Activated CD4-positive, alpha-beta memory T cell treated with anti-CD3 and anti-CD28 coated beads, Interleukin-2, amount 10 ng/mL, durations not matched to agents 7 days and 5 days (primary cell): Measurements from ENCODE around the gene VPS51. TPM values are rescaled to one million over a fixed set of nuclear protein-coding genes. Genes with fewer than 3 reads are reported as not detected.
A peak's percentile ranks its signal among the peaks of the same experiment; 100 is the strongest.

Experiments
- CTCF ChIA-PET: fragments of 350-600 bp; sonication (Branson Sonifier 250); formaldehyde crosslinking; loops from one replicate; lab custom pipeline; 2021; ENCODE audit warnings: antibody characterized with exemption, inconsistent platforms; lab: Charles Lee
- POLR2A ChIA-PET: fragments of 350-600 bp; sonication (Branson Sonifier 250); formaldehyde crosslinking; loops from one replicate; lab custom pipeline; 2021; ENCODE audit warnings: antibody characterized with exemption; lab: Charles Lee
- DNase-seq: peaks from one replicate; pipeline ENCODE4 v3.0.0-alpha.2; 2020
- H3K27ac Mint-ChIP-seq: one replicate; pipeline ENCODE4 v1.8.0; 2021; ENCODE audit warnings: mild to moderate bottlenecking, mixed read lengths
- H3K27me3 Mint-ChIP-seq: one replicate; pipeline ENCODE4 v1.8.0; 2021; ENCODE audit warnings: mixed read lengths
- H3K36me3 Mint-ChIP-seq: one replicate; pipeline ENCODE4 v1.8.0; 2021; ENCODE audit warnings: low read depth, mixed read lengths
- H3K4me1 Mint-ChIP-seq: one replicate; pipeline ENCODE4 v1.8.0; 2021; ENCODE audit warnings: mixed read lengths
- H3K4me3 Mint-ChIP-seq: one replicate; pipeline ENCODE4 v1.8.0; 2021; ENCODE audit warnings: mild to moderate bottlenecking, mixed read lengths
- H3K9me3 Mint-ChIP-seq: one replicate; pipeline ENCODE4 v1.8.0; 2021; ENCODE audit warnings: mixed read lengths
- total RNA-seq, 2 experiments: library from RNA; stranded (reverse); gene quantifications; one replicate each; pipeline ENCODE4 v1.2.3, GENCODE V29; 2021

VPS51 gene
- total RNA-seq, 2 experiments from 2014 or later = 117 to 123 TPM

GRCh38 chr11:65060913-65061408 lies 35.1 kb upstream of the VPS51 start:
- no peaks in the 10 kb centered on the region for H3K36me3 Mint-ChIP-seq
- H3K4me3 Mint-ChIP-seq = no peak overlapping the region
- no peaks in the 10 kb centered on the region for H3K27me3 Mint-ChIP-seq
- H3K4me1 Mint-ChIP-seq = peaks cover 15% of the 10 kb centered on the region
- no peak for DNase-seq
- ChIA-PET CTCF (no interaction called here), POLR2A (no interaction called here)
- H3K9me3 Mint-ChIP-seq = no peaks in the 10 kb centered on the region
- H3K27ac Mint-ChIP-seq = no peak overlapping the region

GRCh38 chr11:65063532-65063931 lies 32.5 kb upstream of the VPS51 start:
- Mint-ChIP-seq H3K27me3 (no peaks in the 10 kb centered on the region), H3K27ac (no peak overlapping the region), H3K4me3 (no peak overlapping the region), H3K4me1 (peaks cover 15% of the 10 kb centered on the region), H3K9me3 (no peaks in the 10 kb centered on the region), H3K36me3 (no peaks in the 10 kb centered on the region)
- ChIA-PET CTCF (interaction anchor here (0.7 to 1.1 kb wide), 3 partner anchors 16 to 224 kb away, joined by 3 read pairs; partner anchors contain the start of gene ARL2), POLR2A (interaction anchor here (1.1 to 2.1 kb wide), 2 partner anchors 12 to 22 kb away, joined by 4 to 7 read pairs; partner anchors contain the start of gene SAC3D1)
- no peak for DNase-seq

DNA sequence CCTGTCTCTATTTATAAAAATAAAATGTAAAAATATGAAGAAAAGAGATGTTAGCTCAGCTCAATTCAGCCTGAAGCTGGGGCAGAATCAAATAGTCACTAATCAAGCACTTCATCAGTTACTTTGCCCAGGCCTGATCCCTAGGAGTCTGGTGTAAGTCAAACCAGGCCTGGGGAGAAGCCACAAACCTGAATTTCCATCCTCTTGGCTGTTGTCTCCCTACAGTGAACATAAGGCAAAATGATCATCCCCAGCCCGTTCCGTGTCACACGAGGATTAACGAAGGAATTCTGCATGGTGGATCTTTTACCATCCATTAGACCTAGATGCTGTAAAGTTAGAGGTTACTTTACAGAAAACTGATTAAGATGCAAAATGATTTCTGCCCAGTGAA lies 31.2 kb upstream of the VPS51 start:
- Mint-ChIP-seq H3K4me1 (peaks cover 12% of the 10 kb centered on the region), H3K36me3 (no peaks in the 10 kb centered on the region), H3K4me3 (no peak overlapping the region), H3K27me3 (no peaks in the 10 kb centered on the region), H3K27ac (no peak overlapping the region), H3K9me3 (no peaks in the 10 kb centered on the region)
- POLR2A ChIA-PET = interaction anchor here (2.1 kb wide), 1 partner anchor 24 kb away, joined by 7 read pairs; the partner anchor contains the start of gene SAC3D1
- DNase-seq = no peak
- CTCF ChIA-PET = no interaction called here

DNA sequence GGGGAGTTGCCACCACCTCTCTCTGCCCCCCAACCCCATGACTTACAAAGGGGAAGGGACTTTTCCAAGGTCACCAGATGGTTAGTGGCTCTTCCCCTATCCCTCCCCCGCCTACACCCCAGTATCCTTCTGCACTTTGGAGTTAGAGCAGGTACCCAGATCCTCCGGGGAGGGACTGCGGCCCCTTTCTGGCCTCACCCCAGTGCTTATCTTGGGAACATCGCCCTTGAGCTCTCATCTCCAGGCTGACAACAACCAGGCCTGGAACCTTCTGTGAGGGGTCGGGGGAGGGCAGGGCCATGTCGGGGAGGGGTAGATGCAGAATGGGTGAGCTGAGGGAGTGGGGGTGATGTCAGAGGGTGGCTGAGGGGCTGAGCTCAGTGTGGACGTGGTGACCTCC lies 30.2 kb upstream of the VPS51 start:
- CTCF ChIA-PET = no interaction called here
- Mint-ChIP-seq H3K27me3 (no peaks in the 10 kb centered on the region), H3K9me3 (no peaks in the 10 kb centered on the region)

DNA sequence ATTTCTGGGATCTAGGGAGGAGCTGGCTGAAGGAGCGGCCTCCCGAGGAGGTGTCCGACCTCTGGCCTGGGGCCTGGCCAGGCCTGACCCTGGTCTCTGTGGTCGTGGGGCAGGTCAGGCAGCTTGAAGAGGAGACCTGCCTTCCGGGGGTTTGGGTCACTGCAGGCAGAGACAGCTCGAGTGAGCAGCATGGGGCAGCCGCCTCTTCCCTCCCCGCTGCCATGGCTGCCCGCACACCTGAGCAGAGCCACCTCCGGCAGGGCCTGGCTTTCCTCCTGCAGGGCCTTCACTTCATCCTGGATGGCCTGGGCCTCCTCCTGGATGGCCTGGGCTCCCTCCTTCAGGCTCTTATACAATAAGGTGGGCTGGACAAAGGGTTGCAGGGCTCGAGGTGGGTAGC lies 29.7 kb upstream of the VPS51 start:
- no peaks in the 10 kb centered on the region for H3K9me3 Mint-ChIP-seq
- no peaks in the 10 kb centered on the region for H3K36me3 Mint-ChIP-seq
- H3K27ac Mint-ChIP-seq = no peak overlapping the region
- no peaks in the 10 kb centered on the region for H3K27me3 Mint-ChIP-seq
- POLR2A ChIA-PET = interaction anchor here (0.8 kb wide), 1 partner anchor 10 kb away, joined by 3 read pairs; no protein-coding TSS in a partner anchor
- no peaks in the 10 kb centered on the region for H3K4me1 Mint-ChIP-seq
- no peak for DNase-seq
- H3K4me3 Mint-ChIP-seq = no peak overlapping the region
- CTCF ChIA-PET = no interaction called here

More for the DNA sequence above, 30.2 kb upstream of the VPS51 start:
- no peak overlapping the region for H3K27ac Mint-ChIP-seq
- POLR2A ChIA-PET = interaction anchor here (0.8 kb wide), 1 partner anchor 10 kb away, joined by 3 read pairs; no protein-coding TSS in a partner anchor
- DNase-seq = no peak
- no peaks in the 10 kb centered on the region for H3K36me3 Mint-ChIP-seq
- H3K4me3 Mint-ChIP-seq = no peak overlapping the region
- peaks cover 3% of the 10 kb centered on the region for H3K4me1 Mint-ChIP-seq

- Mint-ChIP-seq H3K27ac (no peak overlapping the region), H3K9me3 (no peaks in the 10 kb centered on the region), H3K4me3 (no peak overlapping the region), H3K36me3 (no peaks in the 10 kb centered on the region), H3K4me1 (no peaks in the 10 kb centered on the region), H3K27me3 (no peaks in the 10 kb centered on the region)
- no peak for DNase-seq
- CTCF ChIA-PET = no interaction called here
- POLR2A ChIA-PET = no interaction called here
Measured at GRCh38 chr11:65066805-65067291, 29.2 kb upstream of the VPS51 start.

GRCh38 chr11:65067446-65067845 lies 28.6 kb upstream of the VPS51 start:
- Mint-ChIP-seq H3K4me1 (no peaks in the 10 kb centered on the region), H3K4me3 (no peak overlapping the region), H3K27me3 (no peaks in the 10 kb centered on the region), H3K27ac (no peak overlapping the region), H3K9me3 (no peaks in the 10 kb centered on the region), H3K36me3 (no peaks in the 10 kb centered on the region)
- ChIA-PET POLR2A (no interaction called here), CTCF (no interaction called here)
- DNase-seq = no peak

DNA sequence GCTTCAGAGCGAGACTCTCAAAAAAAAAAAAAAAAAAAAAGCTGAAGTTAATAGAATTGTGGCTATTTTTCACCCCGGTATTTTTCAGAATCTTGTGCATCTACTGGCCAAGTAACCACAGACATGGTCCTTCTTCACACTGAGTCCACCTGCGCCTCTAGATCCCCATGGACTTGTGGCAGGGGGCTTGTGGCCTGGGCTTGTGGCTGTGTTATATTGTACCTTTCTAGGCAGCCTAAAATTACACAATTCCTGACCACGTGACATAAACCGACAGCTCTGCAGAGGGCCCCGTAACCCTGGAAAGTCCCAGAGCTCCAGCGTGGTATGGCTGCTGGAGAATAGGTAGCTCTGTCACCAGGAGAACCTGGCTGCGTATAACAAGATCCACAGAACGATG lies 26.8 kb upstream of the VPS51 start:
- ChIA-PET POLR2A (no interaction called here), CTCF (no interaction called here)
- no peaks in the 10 kb centered on the region for H3K27me3 Mint-ChIP-seq
- H3K4me1 Mint-ChIP-seq = no peaks in the 10 kb centered on the region
- H3K4me3 Mint-ChIP-seq = no peak overlapping the region
- H3K9me3 Mint-ChIP-seq = no peaks in the 10 kb centered on the region
- no peak overlapping the region for H3K27ac Mint-ChIP-seq
- H3K36me3 Mint-ChIP-seq = no peaks in the 10 kb centered on the region
- no peak for DNase-seq

DNA sequence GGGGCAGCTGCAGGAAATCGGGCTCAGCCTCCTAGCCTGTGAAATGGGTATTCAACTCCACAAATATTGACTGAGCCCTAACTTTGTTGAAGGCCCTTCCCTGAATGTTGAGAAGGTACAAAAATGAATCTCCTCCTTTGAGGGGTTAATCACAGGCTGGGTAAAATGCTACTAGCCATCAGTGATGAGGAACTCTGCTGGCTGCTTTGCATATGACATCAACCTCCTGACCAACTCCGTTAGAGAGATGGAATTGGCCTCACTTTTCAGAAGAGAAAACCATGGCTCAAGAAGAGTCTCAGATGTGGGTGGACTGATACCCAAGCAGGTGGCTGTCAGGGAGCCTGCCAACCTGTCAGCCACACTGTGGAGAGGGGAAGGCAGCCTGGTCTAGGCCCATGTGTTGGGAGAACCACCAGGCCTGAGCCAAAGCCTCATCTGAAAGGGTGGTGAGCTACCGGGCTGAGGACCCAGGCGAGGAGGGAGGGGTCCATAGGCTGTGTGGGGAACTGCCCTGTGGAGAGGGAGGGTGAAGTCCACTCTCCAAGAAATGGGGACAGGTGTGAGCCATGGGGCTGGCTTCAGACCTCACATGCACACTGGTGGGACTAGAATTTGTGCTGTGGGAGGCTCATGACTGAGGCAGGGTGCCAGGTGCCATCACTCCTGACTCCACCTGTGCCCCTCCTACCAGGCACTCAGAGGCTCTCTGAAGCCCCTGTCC lies 23.9 kb upstream of the VPS51 start:
- Mint-ChIP-seq H3K36me3 (peaks cover 16% of the 10 kb centered on the region), H3K4me1 (peaks cover 7% of the 10 kb centered on the region), H3K9me3 (no peaks in the 10 kb centered on the region), H3K4me3 (no peak overlapping the region), H3K27ac (no peak overlapping the region), H3K27me3 (no peaks in the 10 kb centered on the region)
- ChIA-PET POLR2A (interaction anchor here (1.5 kb wide), 1 partner anchor 11 kb away, joined by 3 read pairs; no protein-coding TSS in a partner anchor), CTCF (interaction anchor here (1.0 to 1.2 kb wide), 2 partner anchors 39 to 224 kb away, joined by 3 read pairs; no protein-coding TSS in a partner anchor)
- DNase-seq = no peak

DNA sequence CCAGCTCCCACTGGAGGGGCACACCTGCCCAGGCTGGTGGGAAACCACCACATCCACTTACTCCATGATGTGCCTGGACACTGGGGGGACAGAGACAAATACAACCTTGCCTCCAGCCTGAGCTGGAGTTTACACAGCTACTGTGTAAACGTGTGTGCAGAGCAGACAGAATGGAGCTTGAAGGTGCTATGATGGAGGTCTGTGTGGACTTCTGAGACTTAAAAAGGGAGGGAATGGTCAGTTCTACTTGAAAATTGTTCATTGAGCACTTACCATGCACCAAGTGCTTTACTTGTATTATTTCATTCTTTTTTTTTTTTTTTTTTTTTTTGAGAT lies 23.4 kb upstream of the VPS51 start:
- peaks cover 21% of the 10 kb centered on the region for H3K36me3 Mint-ChIP-seq
- H3K27ac Mint-ChIP-seq = no peak overlapping the region
- peaks cover 12% of the 10 kb centered on the region for H3K4me1 Mint-ChIP-seq
- no peaks in the 10 kb centered on the region for H3K27me3 Mint-ChIP-seq
- H3K9me3 Mint-ChIP-seq = no peaks in the 10 kb centered on the region
- ChIA-PET CTCF (interaction anchor here (0.7 to 1.2 kb wide), 4 partner anchors 38 to 229 kb away, joined by 3 to 4 read pairs (median 3); partner anchors contain the start of gene ARL2), POLR2A (interaction anchor here (1.5 kb wide), 1 partner anchor 11 kb away, joined by 3 read pairs; no protein-coding TSS in a partner anchor)
- DNase-seq = no peak
- no peak overlapping the region for H3K4me3 Mint-ChIP-seq

DNA sequence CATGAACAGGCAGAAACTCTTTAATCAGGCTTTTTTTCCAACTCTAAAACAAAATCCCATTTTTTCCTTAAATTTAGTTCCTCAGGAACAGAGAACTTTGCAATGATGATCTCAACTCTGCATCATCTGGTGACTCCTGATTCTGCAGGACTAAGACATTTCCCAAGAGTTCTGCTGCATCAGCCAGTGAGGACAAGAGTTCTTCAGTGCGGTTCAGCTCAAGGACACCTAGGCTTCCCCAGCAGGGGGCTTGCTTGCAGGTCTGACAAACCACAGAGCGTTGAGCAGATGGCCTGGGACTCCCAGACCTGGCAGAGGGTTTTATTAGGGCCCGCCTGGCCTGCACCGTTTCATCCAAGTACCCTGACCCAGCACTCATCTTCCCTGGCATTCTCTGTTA lies 18.6 kb upstream of the VPS51 start:
- H3K4me3 Mint-ChIP-seq = no peak overlapping the region
- H3K4me1 Mint-ChIP-seq = peaks cover 59% of the 10 kb centered on the region
- H3K27me3 Mint-ChIP-seq = no peaks in the 10 kb centered on the region
- no peaks in the 10 kb centered on the region for H3K9me3 Mint-ChIP-seq
- POLR2A ChIA-PET = interaction anchor here (1.1 to 3.6 kb wide), 2 partner anchors 29 to 63 kb away, joined by 3 to 10 read pairs; partner anchors contain the start of gene ARL2
- CTCF ChIA-PET = interaction anchor here (1.9 to 2.8 kb wide), 2 partner anchors 37 to 65 kb away, joined by 6 to 13 read pairs; partner anchors contain the start of gene SAC3D1
- H3K27ac Mint-ChIP-seq = no peak overlapping the region
- peaks cover 65% of the 10 kb centered on the region for H3K36me3 Mint-ChIP-seq
- DNase-seq = no peak

DNA sequence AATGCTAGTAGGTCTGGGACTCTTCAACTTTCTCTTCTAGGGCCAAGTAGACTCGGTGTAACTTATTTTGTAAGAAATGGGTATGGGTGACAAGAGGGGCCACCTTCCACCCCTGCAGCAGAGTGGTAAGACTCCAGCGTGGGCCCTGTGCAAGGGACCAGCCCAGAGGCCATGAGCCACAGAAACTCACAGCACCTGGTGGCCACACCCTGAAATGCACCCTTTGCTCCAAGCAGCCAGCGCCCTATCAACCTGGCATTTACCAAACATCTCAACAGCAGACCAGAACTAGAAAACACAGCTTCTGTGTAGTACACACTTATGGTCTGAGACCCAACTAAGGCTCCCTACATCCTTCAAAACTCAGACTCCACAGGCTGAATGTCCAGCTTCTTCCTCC lies 17.9 kb upstream of the VPS51 start:
- Mint-ChIP-seq H3K27me3 (no peaks in the 10 kb centered on the region), H3K27ac (peak overlapping the region; percentile 74), H3K4me1 (peaks cover 66% of the 10 kb centered on the region), H3K9me3 (no peaks in the 10 kb centered on the region), H3K36me3 (peaks cover 72% of the 10 kb centered on the region), H3K4me3 (peak overlapping the region; percentile 5)
- ChIA-PET POLR2A (interaction anchor here (0.5 to 3.6 kb wide), 5 partner anchors 30 to 187 kb away, joined by 3 to 10 read pairs (median 3); partner anchors contain the start of genes ARL2 and SAC3D1), CTCF (interaction anchor here (1.9 to 2.8 kb wide), 2 partner anchors 37 to 66 kb away, joined by 6 to 13 read pairs; partner anchors contain the start of gene SAC3D1)
- DNase-seq = peak; percentile 77
